Stimulated activated CD4-positive, alpha-beta T cell treated with anti-CD3 and anti-CD28 coated beads, Interleukin-1b, Interleukin-23, amount 100 ng/mL, for 48 hours (primary cell): Measurements from ENCODE around the gene PCDHGB6.
"Not testable (repeated sequence)": the region's sequence is repeated elsewhere in the genome, so short reads cannot be mapped to it uniquely, and the experiment has no call there.

Experiments used
- DNase-seq: peaks from one replicate; pipeline ENCODE4 v3.0.0-alpha.2; 2020

Gene PCDHGB6

GRCh38 chr5:141389153-141390042 lies 18.4 kb upstream of the PCDHGB6 start:
- DNase-seq: no peak

- DNase-seq: no peak
Observed at GRCh38 chr5:141392429-141393198, 15.2 kb upstream of the PCDHGB6 start, which contains the start of gene PCDHGA8. TSS of gene PCDHGA8 (plus strand) at chr5:141392633. CDS start at chr5:141392814, 181 bp downstream.

GRCh38 chr5:141393267-141393666 lies 14.6 kb upstream of the PCDHGB6 start:
- no peak for DNase-seq

- DNase-seq: not testable (repeated sequence)
Observed at GRCh38 chr5:141394401-141395187, 13.2 kb upstream of the PCDHGB6 start.

- DNase-seq: peak; percentile 35
Observed at GRCh38 chr5:141397756-141398551, 9.9 kb upstream of the PCDHGB6 start, which contains the start of gene PCDHGB5. TSS of gene PCDHGB5 (plus strand) at chr5:141397947. CDS start at chr5:141398128, 181 bp downstream.

- no peak for DNase-seq
Observed at GRCh38 chr5:141398608-141399007, 9.2 kb upstream of the PCDHGB6 start.

GRCh38 chr5:141399555-141400258 lies 8.1 kb upstream of the PCDHGB6 start:
- no peak for DNase-seq

GRCh38 chr5:141402553-141403243 lies 5.1 kb upstream of the PCDHGB6 start, which contains the start of gene PCDHGA9:
TSS of gene PCDHGA9 (plus strand) at chr5:141402778. CDS start at chr5:141402953, 175 bp downstream.
- DNase-seq: no peak

GRCh38 chr5:141403387-141403786 lies 4.4 kb upstream of the PCDHGB6 start:
- no peak for DNase-seq

- no peak for DNase-seq
Observed at GRCh38 chr5:141409598-141410306, 1.9 kb downstream of the PCDHGB6 start.

- DNase-seq: no peak
Observed at GRCh38 chr5:141411575-141411974, 3.8 kb downstream of the PCDHGB6 start.

- peak; percentile 59 for DNase-seq
Observed at GRCh38 chr5:141412854-141413539, 5.2 kb downstream of the PCDHGB6 start, which contains the start of gene PCDHGA10. TSS of gene PCDHGA10 (plus strand) at chr5:141412987. CDS start at chr5:141413176, 189 bp downstream.

GRCh38 chr5:141413540-141414069 lies 5.8 kb downstream of the PCDHGB6 start:
- DNase-seq: no peak

GRCh38 chr5:141414548-141415274 lies 6.9 kb downstream of the PCDHGB6 start:
- DNase-seq: not testable (repeated sequence)

GRCh38 chr5:141415275-141415618 lies 7.4 kb downstream of the PCDHGB6 start:
- not testable (repeated sequence) for DNase-seq

- peak; percentile 66 for DNase-seq
Observed at GRCh38 chr5:141417494-141418172, 9.8 kb downstream of the PCDHGB6 start, which contains the start of gene PCDHGB7. TSS of gene PCDHGB7 (plus strand) at chr5:141417677. CDS start at chr5:141417860, 183 bp downstream.
